AG04450 (cell line): ENCODE results near the gene INSR. TPM values are rescaled to one million over a fixed set of nuclear protein-coding genes. Genes with fewer than 3 reads are reported as not detected.

ENCODE experiments used
- CTCF ChIA-PET: fragments of 300-600, 350-600 bp; formaldehyde crosslinking; extraction: SDS; loops from one replicate; lab custom pipeline; 2022; ENCODE audit warnings: antibody characterized with exemption, inconsistent platforms; lab: Charles Lee
- POLR2A ChIA-PET: fragments of 350-600 bp; formaldehyde crosslinking; extraction: SDS; loops from one replicate; lab custom pipeline; 2021; ENCODE audit warnings: antibody characterized with exemption, inconsistent platforms; lab: Yijun Ruan, JAX
- DNase-seq: peaks from one replicate; pipeline ENCODE4 v3.0.0-alpha.2; 2011; ENCODE audit warnings: low read depth, low spot score
- H3K27ac ChIP-seq: one replicate; pipeline ENCODE4 v1.5.1; 2012; ENCODE audit warnings: low read depth, low read length, control low read depth
- H3K27me3 ChIP-seq: one replicate; pipeline ENCODE4 v1.6.0; 2012; ENCODE audit warnings: low read length; ENCODE audit not compliant: control insufficient read depth, insufficient read depth
- H3K4me3 ChIP-seq: 2 replicates; pipeline ENCODE4 v1.5.1; 2011; ENCODE audit warnings: mild to moderate bottlenecking, low read depth, low read length, control low read depth
- H3K9me3 ChIP-seq: 2 replicates; pipeline ENCODE4 v1.5.1; 2012; ENCODE audit warnings: low read length; ENCODE audit not compliant: control insufficient read depth, insufficient read depth
- polyA plus RNA-seq: library from polyadenylated mRNA; depleted of rRNA; stranded (reverse); fragments of >200 nt; gene quantifications from 2 replicates; pipeline ENCODE4 v1.2.3, GENCODE V29; 2011
- TF ChIP-seq, protein P1 (sequence below): IDR thresholded peaks from 2 replicates; pipeline ENCODE4 v1.5.1; 2011; ENCODE audit warnings: low read depth, low read length, control low read depth, inconsistent platforms

INSR gene
- polyA plus RNA-seq, 1 experiment: 2.9 TPM

GRCh38 chr19:7120499-7120898 is 173.7 kb downstream of the INSR start:
- DNase-seq: no peak
- no peak overlapping the region for H3K27ac ChIP-seq
- TF ChIP-seq, protein P1, sequence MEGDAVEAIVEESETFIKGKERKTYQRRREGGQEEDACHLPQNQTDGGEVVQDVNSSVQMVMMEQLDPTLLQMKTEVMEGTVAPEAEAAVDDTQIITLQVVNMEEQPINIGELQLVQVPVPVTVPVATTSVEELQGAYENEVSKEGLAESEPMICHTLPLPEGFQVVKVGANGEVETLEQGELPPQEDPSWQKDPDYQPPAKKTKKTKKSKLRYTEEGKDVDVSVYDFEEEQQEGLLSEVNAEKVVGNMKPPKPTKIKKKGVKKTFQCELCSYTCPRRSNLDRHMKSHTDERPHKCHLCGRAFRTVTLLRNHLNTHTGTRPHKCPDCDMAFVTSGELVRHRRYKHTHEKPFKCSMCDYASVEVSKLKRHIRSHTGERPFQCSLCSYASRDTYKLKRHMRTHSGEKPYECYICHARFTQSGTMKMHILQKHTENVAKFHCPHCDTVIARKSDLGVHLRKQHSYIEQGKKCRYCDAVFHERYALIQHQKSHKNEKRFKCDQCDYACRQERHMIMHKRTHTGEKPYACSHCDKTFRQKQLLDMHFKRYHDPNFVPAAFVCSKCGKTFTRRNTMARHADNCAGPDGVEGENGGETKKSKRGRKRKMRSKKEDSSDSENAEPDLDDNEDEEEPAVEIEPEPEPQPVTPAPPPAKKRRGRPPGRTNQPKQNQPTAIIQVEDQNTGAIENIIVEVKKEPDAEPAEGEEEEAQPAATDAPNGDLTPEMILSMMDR: no peak
- no peak overlapping the region for H3K4me3 ChIP-seq
- H3K27me3 ChIP-seq: no peaks in the 10 kb centered on the region
- POLR2A ChIA-PET: no interaction called here
- CTCF ChIA-PET: no interaction called here
- peaks cover 20% of the 10 kb centered on the region for H3K9me3 ChIP-seq

DNA sequence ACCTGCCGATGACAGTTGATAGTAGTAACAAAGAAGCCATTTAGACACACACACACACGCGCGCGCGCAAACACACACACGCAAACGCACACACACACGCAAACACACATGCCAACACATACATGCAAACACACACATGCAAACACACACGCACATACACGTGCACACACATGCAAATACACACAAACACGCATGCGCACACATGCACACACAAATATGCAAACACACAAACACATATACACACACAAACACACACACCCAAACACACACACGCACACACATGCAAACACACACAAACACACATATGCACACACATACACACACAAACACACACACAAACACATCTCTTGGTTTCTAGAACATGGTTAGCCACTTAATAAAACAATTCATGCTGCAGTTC is 174.6 kb downstream of the INSR start:
- no peak for DNase-seq
- Histone ChIP-seq H3K9me3 (peaks cover 15% of the 10 kb centered on the region), H3K27ac (no peak overlapping the region), H3K4me3 (no peak overlapping the region), H3K27me3 (no peaks in the 10 kb centered on the region)
- POLR2A ChIA-PET: no interaction called here
- TF ChIP-seq, protein P1: no peak
- CTCF ChIA-PET: no interaction called here

GRCh38 chr19:7117248-7117647 is 177.0 kb downstream of the INSR start:
- H3K27ac ChIP-seq: no peak overlapping the region
- no peak overlapping the region for H3K4me3 ChIP-seq
- H3K27me3 ChIP-seq: no peaks in the 10 kb centered on the region
- POLR2A ChIA-PET: no interaction called here
- DNase-seq: no peak
- TF ChIP-seq, protein P1: no peak
- peaks cover 10% of the 10 kb centered on the region for H3K9me3 ChIP-seq
- CTCF ChIA-PET: no interaction called here

- ChIA-PET POLR2A (no interaction called here), CTCF (interaction anchor here (0.9 kb wide), 1 partner anchor 239 kb away, joined by 3 read pairs; no protein-coding TSS in a partner anchor)
- DNase-seq: no peak
- Histone ChIP-seq H3K4me3 (no peak overlapping the region), H3K9me3 (peaks cover 10% of the 10 kb centered on the region), H3K27me3 (no peaks in the 10 kb centered on the region), H3K27ac (no peak overlapping the region)
- TF ChIP-seq, protein P1: no peak
These were observed 178.5 kb downstream of the INSR start for GRCh38 chr19:7115721-7116120.

- peaks cover 5% of the 10 kb centered on the region for H3K9me3 ChIP-seq
- no peaks in the 10 kb centered on the region for H3K27me3 ChIP-seq
- TF ChIP-seq, protein P1: no peak
- H3K27ac ChIP-seq: no peak overlapping the region
- H3K4me3 ChIP-seq: no peak overlapping the region
- POLR2A ChIA-PET: no interaction called here
- CTCF ChIA-PET: interaction anchor here (1.3 kb wide), 1 partner anchor 11 kb away, joined by 5 read pairs; no protein-coding TSS in a partner anchor
- DNase-seq: no peak
These were observed 181.0 kb downstream of the INSR start for GRCh38 chr19:7113233-7113632.
